Skeletal muscle tissue (tissue), 4 donors: ENCODE measurements around the gene APEX2. TPM values are rescaled to one million over a fixed set of nuclear protein-coding genes. Genes with fewer than 3 reads are reported as not detected.
"Not testable (repeated sequence)": the region's sequence is repeated elsewhere in the genome, so short reads cannot be mapped to it uniquely, and the experiment has no call there.

ENCODE experiments used
- H3K27ac ChIP-seq: one replicate; pipeline ENCODE4 v1.7.0; 2013; ENCODE audit warnings: mild to moderate bottlenecking, low read depth, low read length, inconsistent platforms
- H3K27me3 ChIP-seq, 3 donors: one replicate each; pipeline ENCODE4 v1.7.0; 2013; ENCODE audit warnings: low read length in 3 of 3; ENCODE audit not compliant: control insufficient read depth in 3 of 3, insufficient read depth in 3 of 3
- H3K36me3 ChIP-seq, 3 donors: one replicate each; pipeline ENCODE4 v1.7.0; 2013; ENCODE audit warnings: low read length in 3 of 3; ENCODE audit not compliant: control insufficient read depth in 3 of 3, insufficient read depth in 3 of 3
- H3K4me1 ChIP-seq, 3 donors: one replicate each; pipeline ENCODE4 v1.7.0; 2013; ENCODE audit warnings: low read length in 3 of 3, mild to moderate bottlenecking in 3 of 3; ENCODE audit not compliant: control insufficient read depth in 3 of 3, insufficient read depth in 3 of 3
- H3K4me3 ChIP-seq, 3 donors: one replicate each; pipeline ENCODE4 v1.7.0; 2013; ENCODE audit warnings: low read length in 3 of 3
- H3K9ac ChIP-seq, 3 donors: one replicate each; pipeline ENCODE4 v1.7.0; 2013; ENCODE audit warnings: low read length in 3 of 3, mild to moderate bottlenecking in 3 of 3, moderate library complexity in 2 of 3, low read depth in 1 of 3
- H3K9me3 ChIP-seq, 3 donors: one replicate each; pipeline ENCODE4 v1.7.0; 2013; ENCODE audit warnings: low read length in 3 of 3; ENCODE audit not compliant: control insufficient read depth in 3 of 3
- total RNA-seq: library from RNA; depleted of rRNA; stranded (reverse); fragments of >200 nt; gene quantifications from one replicate; pipeline ENCODE4 v1.2.3, GENCODE V29; 2014
- donor health status: Osteomylitis.

The APEX2 gene
- total RNA-seq, 1 donor from 2014 or later, result 2.1 TPM

- Histone ChIP-seq H3K27me3 (no peaks in the 10 kb centered on the region), H3K9ac (no peak overlapping the region), H3K4me3 (no peak overlapping the region), H3K27ac (no peak overlapping the region), H3K36me3 (no peaks in the 10 kb centered on the region), H3K4me1 (no peaks in the 10 kb centered on the region), H3K9me3 (no peaks in the 10 kb centered on the region)
Observed at GRCh38 chrX:55039471-55039870, 39.3 kb downstream of the APEX2 start.

- Histone ChIP-seq H3K9ac (no peak overlapping the region), H3K27ac (no peak overlapping the region), H3K27me3 (no peaks in the 10 kb centered on the region), H3K4me3 (no peak overlapping the region), H3K9me3 (no peaks in the 10 kb centered on the region), H3K4me1 (no peaks in the 10 kb centered on the region), H3K36me3 (no peaks in the 10 kb centered on the region)
Observed at GRCh38 chrX:55041514-55041913, 41.4 kb downstream of the APEX2 start.

- H3K9me3 ChIP-seq, H3K27me3 ChIP-seq, H3K4me1 ChIP-seq, H3K4me3 ChIP-seq, H3K9ac ChIP-seq, H3K36me3 ChIP-seq, H3K27ac ChIP-seq: not testable (repeated sequence)
Observed at GRCh38 chrX:55050599-55050998, 50.4 kb downstream of the APEX2 start.

GRCh38 chrX:55056820-55057674, 56.9 kb downstream of the APEX2 start:
- Histone ChIP-seq H3K4me3 (peak overlapping the region; percentile 19 to 49 (median 22)), H3K36me3 (no peaks in the 10 kb centered on the region), H3K9me3 (no peaks in the 10 kb centered on the region), H3K4me1 (peaks cover 0 to 3% (median 0%) of the 10 kb centered on the region in 3 donors), H3K27me3 (no peaks in the 10 kb centered on the region), H3K27ac (no peak overlapping the region), H3K9ac (no peak overlapping the region)

GRCh38 chrX:55057675-55058249, 57.6 kb downstream of the APEX2 start:
- no peaks in the 10 kb centered on the region for H3K36me3 ChIP-seq
- H3K27me3 ChIP-seq, result no peaks in the 10 kb centered on the region
- H3K27ac ChIP-seq, result no peak overlapping the region
- peaks cover 0 to 3% (median 0%) of the 10 kb centered on the region in 3 donors for H3K4me1 ChIP-seq
- no peak overlapping the region for H3K9ac ChIP-seq
- H3K9me3 ChIP-seq, result no peaks in the 10 kb centered on the region
- peak overlapping the region; percentile 19 to 49 (median 22) for H3K4me3 ChIP-seq

Other genes starting within 250 kb of the APEX2 start
- gene ITIH6, start 202.1 kb upstream of the APEX2 start, total RNA-seq, result under 0.01 TPM
- 694 TPM for gene MAGED2, start 192.6 kb upstream of the APEX2 start, total RNA-seq
- gene TRO, start 79.5 kb upstream of the APEX2 start, total RNA-seq, result 52.2 TPM
- gene PFKFB1, start 6.2 kb upstream of the APEX2 start, total RNA-seq, result not detected
- 301 TPM for gene ALAS2, start 30.6 kb downstream of the APEX2 start, total RNA-seq
- gene PAGE2B, start 74.7 kb downstream of the APEX2 start, total RNA-seq, result not detected
- gene PAGE2, start 88.7 kb downstream of the APEX2 start, total RNA-seq, result not detected
- gene PAGE5, start 220.0 kb downstream of the APEX2 start, total RNA-seq, result not detected